HG02763 (cell line): ENCODE measurements around the gene PPP6R2.
"Not testable (repeated sequence)": the region's sequence is repeated elsewhere in the genome, so short reads cannot be mapped to it uniquely, and the experiment has no call there.

Experiments used
- ATAC-seq: cut with Tn5 transposase; IDR thresholded peaks from one replicate; pipeline ENCODE4 v1.9.1; 2021; ENCODE audit warnings: mild to moderate bottlenecking, moderate library complexity; ENCODE audit not compliant: unreplicated experiment

Gene PPP6R2

GRCh38 chr22:50422961-50423815, 80.1 kb downstream of the PPP6R2 start:
- no peak for ATAC-seq

- no peak for ATAC-seq
These were observed 80.8 kb downstream of the PPP6R2 start for GRCh38 chr22:50423956-50424355.

DNA sequence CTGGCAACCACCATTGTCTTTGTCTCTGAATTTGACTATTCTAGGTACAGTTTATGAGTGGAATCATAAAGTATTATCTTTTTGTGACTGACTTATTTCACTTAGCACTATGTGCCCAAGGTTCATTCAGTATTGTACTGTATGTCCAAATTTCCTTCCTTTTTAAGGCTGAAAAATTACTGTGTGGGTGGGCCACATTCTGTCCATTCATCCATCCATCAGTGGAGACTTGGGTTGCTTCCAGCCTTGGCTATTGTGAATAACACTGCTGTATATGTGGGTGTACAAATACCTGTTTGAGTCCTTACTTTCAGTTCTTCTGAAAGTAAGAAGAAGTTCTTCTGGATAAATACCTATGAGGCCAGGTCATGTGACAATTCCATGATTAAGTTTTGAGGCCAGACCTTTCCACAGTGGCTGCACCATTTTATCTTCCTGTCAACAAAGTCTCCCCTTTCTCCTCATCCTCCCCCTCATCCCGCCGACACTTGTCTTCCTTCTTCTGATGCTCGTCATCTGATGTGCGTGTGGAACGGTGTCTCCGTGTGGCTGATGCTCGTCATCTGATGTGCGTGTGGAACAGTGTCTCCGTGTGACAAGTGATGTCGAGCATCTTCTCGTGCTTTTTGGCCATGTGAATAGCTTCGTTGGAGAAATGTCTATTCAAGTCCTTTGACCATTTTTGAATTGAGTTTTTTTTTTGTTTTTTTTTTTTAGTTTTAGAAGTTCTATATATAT, 82.2 kb downstream of the PPP6R2 start:
- no peak for ATAC-seq

GRCh38 chr22:50432131-50432876, 89.2 kb downstream of the PPP6R2 start:
- ATAC-seq: no peak

DNA sequence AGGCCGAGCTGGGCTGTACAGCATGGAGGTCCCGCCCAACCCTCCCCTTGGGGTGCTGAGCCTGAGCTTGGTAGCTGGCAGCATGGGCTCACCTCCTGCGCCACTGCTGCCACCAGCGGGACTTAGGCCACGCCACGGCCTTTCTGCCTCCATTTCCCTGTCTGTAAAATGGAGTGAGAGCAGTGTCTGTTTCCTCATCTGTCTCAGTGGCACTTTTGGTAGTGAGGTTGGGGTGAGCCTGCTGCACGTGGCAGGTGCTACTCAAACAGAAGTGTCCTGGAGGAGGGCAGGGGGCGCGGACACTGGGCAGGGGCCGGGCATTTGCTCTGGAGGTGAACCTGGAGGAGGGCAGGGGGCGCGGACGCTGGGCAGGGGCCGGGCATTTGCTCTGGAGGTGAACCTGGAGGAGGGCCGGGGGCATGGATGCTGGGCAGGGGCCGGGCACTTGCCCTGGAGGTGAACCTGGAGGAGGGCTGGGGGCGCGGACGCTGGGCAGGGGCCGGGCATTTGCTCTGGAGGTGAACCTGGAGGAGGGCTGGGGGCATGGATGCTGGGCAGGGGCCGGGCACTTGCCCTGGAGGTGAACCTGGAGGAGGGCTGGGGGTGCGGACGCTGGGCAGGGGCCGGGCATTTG, 89.9 kb downstream of the PPP6R2 start:
- not testable (repeated sequence) for ATAC-seq

- ATAC-seq: no peak
These were observed 91.7 kb downstream of the PPP6R2 start for GRCh38 chr22:50434849-50435248.

- ATAC-seq: no peak
These were observed 92.3 kb downstream of the PPP6R2 start for GRCh38 chr22:50435291-50436014.

GRCh38 chr22:50436015-50436830, 93.1 kb downstream of the PPP6R2 start:
- no peak for ATAC-seq

- no peak for ATAC-seq
These were observed 93.8 kb downstream of the PPP6R2 start for GRCh38 chr22:50436841-50437341.

DNA sequence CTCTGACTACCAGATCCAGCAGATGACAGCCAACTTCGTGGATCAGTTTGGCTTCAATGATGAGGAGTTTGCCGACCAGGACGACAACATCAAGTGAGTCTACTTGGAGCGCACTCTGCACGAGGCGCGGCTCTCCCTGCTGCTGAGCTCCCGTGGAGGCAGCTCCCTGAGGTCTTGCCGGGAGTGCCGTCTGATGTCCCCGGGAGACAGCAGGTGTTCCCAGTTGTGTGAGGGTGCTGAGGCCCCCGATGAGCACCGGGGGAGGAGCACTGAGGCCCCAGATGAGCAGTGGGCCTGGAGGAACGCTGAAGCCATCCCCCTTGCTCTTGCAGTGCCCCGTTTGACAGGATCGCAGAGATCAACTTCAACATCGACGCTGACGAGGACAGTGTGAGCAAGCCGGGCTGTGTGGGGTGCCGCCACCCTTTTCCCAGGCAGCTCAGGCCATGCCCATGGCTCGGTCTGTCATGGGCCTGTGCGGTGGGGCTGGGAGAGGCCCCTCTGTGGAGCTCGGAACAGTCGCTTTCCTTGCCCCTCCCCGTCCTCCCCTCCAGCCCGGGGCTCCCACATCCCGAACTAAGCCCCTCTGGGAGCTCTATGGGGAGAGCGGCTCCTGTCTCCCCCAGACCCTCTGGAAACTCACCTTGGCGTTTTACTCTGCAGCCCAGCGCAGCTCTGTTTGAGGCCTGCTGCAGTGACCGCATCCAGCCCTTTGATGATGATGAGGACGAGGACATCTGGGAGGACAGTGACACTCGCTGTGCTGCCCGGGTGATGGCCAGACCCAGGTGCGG, 94.6 kb downstream of the PPP6R2 start:
- ATAC-seq: no peak

GRCh38 chr22:50438305-50439275, 95.5 kb downstream of the PPP6R2 start:
- no peak for ATAC-seq

GRCh38 chr22:50439314-50439870, 96.3 kb downstream of the PPP6R2 start:
- ATAC-seq: no peak

DNA sequence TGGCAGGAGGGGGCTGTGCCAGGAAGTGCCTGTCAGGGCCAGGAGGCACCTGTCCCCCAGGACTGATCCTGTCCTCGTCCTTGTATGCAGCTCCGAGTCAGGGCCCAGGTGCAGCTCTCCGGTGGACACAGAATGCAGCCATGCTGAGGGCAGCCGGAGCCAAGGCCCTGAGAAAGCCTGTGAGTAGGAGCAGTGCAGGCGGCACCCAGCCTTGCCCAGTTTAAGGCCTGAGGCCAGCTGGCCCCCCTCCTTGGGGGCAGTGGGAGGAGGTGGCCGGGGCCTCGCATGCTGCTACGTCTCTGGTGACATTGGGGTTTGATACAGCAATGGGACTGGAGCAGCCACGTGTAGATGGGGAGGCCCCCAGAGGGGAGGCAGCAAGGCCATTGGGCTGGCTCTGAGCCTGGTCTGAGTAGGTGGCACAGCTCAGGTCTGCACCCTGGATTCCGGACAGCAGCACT, 96.8 kb downstream of the PPP6R2 start:
- ATAC-seq: no peak

GRCh38 chr22:50440544-50441249, 97.6 kb downstream of the PPP6R2 start:
- no peak for ATAC-seq

DNA sequence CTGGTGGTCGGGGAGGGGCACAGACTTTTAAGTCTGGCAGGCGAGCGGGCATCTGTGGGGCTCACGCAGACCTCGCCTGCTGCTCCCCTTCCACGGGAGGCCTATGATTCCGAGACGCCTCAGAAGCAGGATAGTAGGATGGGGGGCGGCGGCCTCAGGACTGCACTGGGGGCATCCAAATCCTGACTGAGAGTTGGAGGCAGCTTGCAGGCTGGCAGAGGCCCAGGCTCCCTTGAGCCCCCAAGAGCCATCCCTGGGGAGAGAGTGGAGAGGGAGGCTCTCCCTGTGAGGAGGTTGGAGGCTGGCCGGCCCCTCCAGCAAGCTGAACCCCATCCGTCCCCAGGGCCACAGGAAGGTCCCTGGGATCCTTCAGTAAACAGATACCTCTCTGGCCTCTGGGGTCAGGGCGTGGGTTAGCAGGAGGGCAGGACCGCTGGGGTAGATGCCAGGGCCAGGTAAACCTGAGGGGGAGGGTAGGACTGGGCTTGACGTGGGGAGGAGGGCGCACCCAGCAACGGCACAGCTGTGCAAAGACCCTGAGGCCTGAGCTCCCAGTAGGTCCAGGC, 98.4 kb downstream of the PPP6R2 start:
- no peak for ATAC-seq

GRCh38 chr22:50443197-50443596, 100.1 kb downstream of the PPP6R2 start:
- ATAC-seq: no peak
